ENCODE measurements around the gene ANK2. TPM values are rescaled to one million over a fixed set of nuclear protein-coding genes. Genes with fewer than 3 reads are reported as not detected.

ANK2 gene
- total RNA-seq, 5 donors from 2014 or later (not counting 1 experiment from before 2014, with no cell fraction given) = 0.25 to 0.62 (median 0.31) TPM; not detected in 1

DNA sequence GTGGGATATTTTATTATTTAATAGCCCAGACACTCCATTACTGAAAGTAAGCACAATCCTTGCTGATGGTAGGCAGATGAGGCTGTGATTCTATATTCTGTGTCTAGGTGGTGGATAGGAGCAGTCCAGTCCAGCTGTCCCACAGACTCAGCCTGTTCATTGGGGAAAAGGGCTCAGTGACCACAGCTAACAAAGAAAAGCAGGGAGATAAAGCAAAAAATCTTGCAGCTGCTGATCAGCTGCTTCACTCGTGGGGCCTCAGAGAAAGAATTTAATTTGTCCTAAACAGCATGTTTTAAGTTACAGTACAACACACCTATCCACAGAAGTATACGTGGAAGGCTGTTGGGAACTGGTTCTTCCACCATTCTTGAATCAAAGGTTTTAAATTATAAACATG is 40.7 kb upstream of the ANK2 start:
- H3K27me3 ChIP-seq (replicated peaks in 1 of 2; ENCODE audit: control insufficient read depth in 2 of 2, extremely low read depth in 1 of 2, insufficient read depth in 2 of 2, low read length in 1 of 2) = no peaks in the 10 kb centered on the region
- no peaks in the 10 kb centered on the region for H3K4me1 ChIP-seq (ENCODE audit: control insufficient read depth in 1 of 2, extremely low read depth in 1 of 2, insufficient read depth in 2 of 2, low read length in 2 of 2)
- H3K36me3 Mint-ChIP-seq = no peaks in the 10 kb centered on the region
- H3K9me3 ChIP-seq = no peaks in the 10 kb centered on the region
- H3K27ac Mint-ChIP-seq = no peak overlapping the region
- no peak for ATAC-seq (replicated peaks in 1 of 4)
- no peak overlapping the region for H3K27ac ChIP-seq (ENCODE audit: low read length)
- no peak overlapping the region for H3K4me3 Mint-ChIP-seq
- POLR2A ChIA-PET = no interaction called here
- no peaks in the 10 kb centered on the region for H3K4me1 Mint-ChIP-seq
- CTCF ChIA-PET = no interaction called here
- H3K36me3 ChIP-seq (ENCODE audit: control insufficient read depth in 2 of 2, extremely low read depth in 1 of 2, insufficient read depth in 1 of 2, low read length in 1 of 2) = no peaks in the 10 kb centered on the region
- DNase-seq = no peak
- H3K27me3 Mint-ChIP-seq = no peaks in the 10 kb centered on the region
- H3K4me3 ChIP-seq (ENCODE audit: control insufficient read depth in 1 of 2, extremely low read depth in 1 of 2, low read length in 1 of 2) = no peak overlapping the region
- WGBS (ENCODE audit: insufficient coverage) = no CpG with 5 or more reads among the region's 2 CpGs
- H3K9me3 Mint-ChIP-seq = no peaks in the 10 kb centered on the region

DNA sequence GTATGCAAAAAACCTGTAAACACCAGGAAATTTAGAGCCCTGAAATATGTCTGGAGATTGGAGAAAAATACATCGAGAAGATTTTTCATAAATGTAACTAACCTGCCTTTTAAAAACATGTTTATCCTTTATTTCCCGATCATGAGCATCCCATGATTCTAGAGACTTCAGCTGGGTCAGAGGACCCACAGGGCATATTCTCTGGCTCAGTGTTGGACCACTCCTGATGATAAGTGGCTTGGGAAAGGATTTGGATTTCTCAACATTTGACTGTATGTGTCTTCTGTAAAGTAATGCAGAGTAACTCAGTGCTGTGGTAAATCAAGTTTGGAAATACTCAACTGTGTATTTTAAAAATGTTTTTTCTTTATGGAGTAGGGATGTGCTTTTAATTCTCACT is 40.0 kb upstream of the ANK2 start:
- H3K4me1 ChIP-seq (ENCODE audit: control insufficient read depth in 1 of 2, extremely low read depth in 1 of 2, insufficient read depth in 2 of 2, low read length in 2 of 2) = no peaks in the 10 kb centered on the region
- H3K27me3 ChIP-seq (replicated peaks in 1 of 2; ENCODE audit: control insufficient read depth in 2 of 2, extremely low read depth in 1 of 2, insufficient read depth in 2 of 2, low read length in 1 of 2) = no peaks in the 10 kb centered on the region
- Mint-ChIP-seq H3K4me3 (no peak overlapping the region), H3K4me1 (no peaks in the 10 kb centered on the region), H3K27ac (no peak overlapping the region), H3K9me3 (no peaks in the 10 kb centered on the region), H3K27me3 (no peaks in the 10 kb centered on the region), H3K36me3 (no peaks in the 10 kb centered on the region)
- ChIA-PET POLR2A (no interaction called here), CTCF (no interaction called here)
- no peaks in the 10 kb centered on the region for H3K36me3 ChIP-seq (ENCODE audit: control insufficient read depth in 2 of 2, extremely low read depth in 1 of 2, insufficient read depth in 1 of 2, low read length in 1 of 2)
- ATAC-seq (replicated peaks in 1 of 4) = no peak
- no peak for DNase-seq
- WGBS (ENCODE audit: insufficient coverage) = no CpG with 5 or more reads among the region's 2 CpGs
- no peaks in the 10 kb centered on the region for H3K9me3 ChIP-seq
- no peak overlapping the region for H3K4me3 ChIP-seq (ENCODE audit: control insufficient read depth in 1 of 2, extremely low read depth in 1 of 2, low read length in 1 of 2)
- H3K27ac ChIP-seq (ENCODE audit: low read length) = no peak overlapping the region

DNA sequence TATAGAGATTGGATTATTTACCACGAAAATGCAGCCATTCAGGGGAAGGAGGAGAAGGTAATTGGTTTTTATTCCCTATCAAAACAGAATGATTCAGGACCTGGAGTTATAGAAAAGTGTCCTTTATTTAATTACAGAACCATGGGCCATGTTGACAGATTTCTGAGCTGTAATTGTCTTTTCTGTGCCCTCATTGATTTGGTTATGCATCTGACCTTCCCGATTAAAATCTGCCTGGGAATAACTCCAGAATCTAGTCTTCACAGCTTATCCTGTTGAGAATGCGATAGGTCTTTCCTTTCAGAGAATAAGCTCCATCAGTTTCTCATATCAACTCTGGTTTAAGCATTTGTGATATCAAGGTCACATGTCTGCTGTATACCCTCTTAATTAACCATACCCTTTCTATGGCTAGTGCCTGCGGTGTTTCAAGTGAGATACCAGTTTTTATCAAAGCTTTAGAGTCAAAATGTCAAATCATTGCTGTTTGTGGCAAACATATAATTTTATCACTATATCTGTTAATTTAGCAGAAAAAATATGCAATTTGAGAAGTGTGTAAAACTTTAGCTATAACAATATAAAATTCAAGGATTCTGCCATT is 37.2 kb upstream of the ANK2 start:
- ATAC-seq (replicated peaks in 1 of 4) (no peak), DNase-seq (no peak)
- no peak overlapping the region for H3K4me3 ChIP-seq (ENCODE audit: control insufficient read depth in 1 of 2, extremely low read depth in 1 of 2, low read length in 1 of 2)
- H3K9me3 ChIP-seq = no peaks in the 10 kb centered on the region
- CTCF ChIA-PET = interaction anchor here in 1 of 2 donors (0.6 kb wide), 1 partner anchor 9 kb away, joined by 3 read pairs; no protein-coding TSS in a partner anchor
- H3K36me3 ChIP-seq (ENCODE audit: control insufficient read depth in 2 of 2, extremely low read depth in 1 of 2, insufficient read depth in 1 of 2, low read length in 1 of 2) = no peaks in the 10 kb centered on the region
- WGBS (ENCODE audit: insufficient coverage) = 95% methylated on average over 2 of the region's 4 CpGs
- Mint-ChIP-seq H3K27me3 (no peaks in the 10 kb centered on the region), H3K4me1 (no peaks in the 10 kb centered on the region), H3K36me3 (no peaks in the 10 kb centered on the region), H3K9me3 (no peaks in the 10 kb centered on the region), H3K27ac (no peak overlapping the region), H3K4me3 (no peak overlapping the region)
- no peaks in the 10 kb centered on the region for H3K4me1 ChIP-seq (ENCODE audit: control insufficient read depth in 1 of 2, extremely low read depth in 1 of 2, insufficient read depth in 2 of 2, low read length in 2 of 2)
- POLR2A ChIA-PET = no interaction called here
- H3K27me3 ChIP-seq (replicated peaks in 1 of 2; ENCODE audit: control insufficient read depth in 2 of 2, extremely low read depth in 1 of 2, insufficient read depth in 2 of 2, low read length in 1 of 2) = no peaks in the 10 kb centered on the region
- no peak overlapping the region for H3K27ac ChIP-seq (ENCODE audit: low read length)

DNA sequence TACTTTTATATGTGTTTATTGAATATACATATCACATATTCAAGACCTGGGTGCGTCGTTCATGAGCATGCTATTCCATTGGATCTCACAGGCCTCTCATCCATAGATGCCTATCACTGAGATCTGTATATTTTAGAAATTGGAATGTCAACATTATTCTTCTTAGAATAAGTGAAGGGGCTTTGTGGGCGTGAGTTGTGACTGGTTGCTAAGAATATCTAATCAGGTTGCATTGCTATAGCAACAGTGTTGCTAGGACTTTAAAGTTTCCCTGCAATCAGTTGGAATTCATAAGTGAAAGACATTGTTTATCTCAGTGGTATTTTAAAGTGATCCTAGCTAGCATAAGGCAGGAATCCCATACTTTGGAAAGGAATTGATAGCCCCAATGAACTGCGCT is 36.7 kb upstream of the ANK2 start:
- H3K9me3 ChIP-seq = no peaks in the 10 kb centered on the region
- H3K27me3 ChIP-seq (replicated peaks in 1 of 2; ENCODE audit: control insufficient read depth in 2 of 2, extremely low read depth in 1 of 2, insufficient read depth in 2 of 2, low read length in 1 of 2) = no peaks in the 10 kb centered on the region
- ChIA-PET CTCF (no interaction called here), POLR2A (no interaction called here)
- H3K27me3 Mint-ChIP-seq = no peaks in the 10 kb centered on the region
- no peak overlapping the region for H3K27ac ChIP-seq (ENCODE audit: low read length)
- DNase-seq (no peak), ATAC-seq (replicated peaks in 1 of 4) (no peak)
- no peak overlapping the region for H3K27ac Mint-ChIP-seq
- H3K4me3 ChIP-seq (ENCODE audit: control insufficient read depth in 1 of 2, extremely low read depth in 1 of 2, low read length in 1 of 2) = no peak overlapping the region
- no peaks in the 10 kb centered on the region for H3K36me3 ChIP-seq (ENCODE audit: control insufficient read depth in 2 of 2, extremely low read depth in 1 of 2, insufficient read depth in 1 of 2, low read length in 1 of 2)
- no peaks in the 10 kb centered on the region for H3K4me1 ChIP-seq (ENCODE audit: control insufficient read depth in 1 of 2, extremely low read depth in 1 of 2, insufficient read depth in 2 of 2, low read length in 2 of 2)
- no peaks in the 10 kb centered on the region for H3K4me1 Mint-ChIP-seq
- 75% methylated on average over 2 of the region's 4 CpGs for WGBS (ENCODE audit: insufficient coverage)
- H3K36me3 Mint-ChIP-seq = no peaks in the 10 kb centered on the region
- H3K4me3 Mint-ChIP-seq = no peak overlapping the region
- H3K9me3 Mint-ChIP-seq = no peaks in the 10 kb centered on the region

DNA sequence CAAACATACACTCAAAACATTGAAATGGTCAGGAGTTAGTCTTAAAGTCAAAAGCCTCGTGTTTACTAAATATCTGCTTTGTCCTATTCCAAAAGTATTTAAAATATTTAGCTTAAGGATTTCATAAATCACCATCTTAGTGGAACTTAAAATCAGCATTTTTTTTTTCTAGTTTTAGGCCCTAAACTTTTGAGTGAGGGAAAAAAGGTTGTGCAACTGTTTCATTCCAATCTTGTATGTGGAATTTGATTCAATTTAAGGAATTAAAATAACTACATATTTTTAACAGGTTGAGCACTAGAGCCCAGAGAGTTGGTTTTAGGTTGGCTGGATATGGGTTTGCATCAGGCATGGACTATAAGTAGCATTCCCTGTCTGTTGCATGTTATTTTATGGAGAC is 35.7 kb upstream of the ANK2 start:
- no peaks in the 10 kb centered on the region for H3K27me3 Mint-ChIP-seq
- H3K4me3 Mint-ChIP-seq = no peak overlapping the region
- CTCF ChIA-PET = no interaction called here
- ATAC-seq (replicated peaks in 1 of 4) (no peak), DNase-seq (no peak)
- no peaks in the 10 kb centered on the region for H3K4me1 Mint-ChIP-seq
- Histone ChIP-seq H3K27ac (ENCODE audit: low read length) (no peak overlapping the region), H3K4me1 (ENCODE audit: control insufficient read depth in 1 of 2, extremely low read depth in 1 of 2, insufficient read depth in 2 of 2, low read length in 2 of 2) (no peaks in the 10 kb centered on the region), H3K36me3 (ENCODE audit: control insufficient read depth in 2 of 2, extremely low read depth in 1 of 2, insufficient read depth in 1 of 2, low read length in 1 of 2) (no peaks in the 10 kb centered on the region), H3K4me3 (ENCODE audit: control insufficient read depth in 1 of 2, extremely low read depth in 1 of 2, low read length in 1 of 2) (no peak overlapping the region), H3K9me3 (no peaks in the 10 kb centered on the region), H3K27me3 (replicated peaks in 1 of 2; ENCODE audit: control insufficient read depth in 2 of 2, extremely low read depth in 1 of 2, insufficient read depth in 2 of 2, low read length in 1 of 2) (no peaks in the 10 kb centered on the region)
- POLR2A ChIA-PET = no interaction called here
- no peak overlapping the region for H3K27ac Mint-ChIP-seq
- no peaks in the 10 kb centered on the region for H3K9me3 Mint-ChIP-seq
- WGBS (ENCODE audit: insufficient coverage) = no CpG with 5 or more reads among the region's 1 CpG
- no peaks in the 10 kb centered on the region for H3K36me3 Mint-ChIP-seq

DNA sequence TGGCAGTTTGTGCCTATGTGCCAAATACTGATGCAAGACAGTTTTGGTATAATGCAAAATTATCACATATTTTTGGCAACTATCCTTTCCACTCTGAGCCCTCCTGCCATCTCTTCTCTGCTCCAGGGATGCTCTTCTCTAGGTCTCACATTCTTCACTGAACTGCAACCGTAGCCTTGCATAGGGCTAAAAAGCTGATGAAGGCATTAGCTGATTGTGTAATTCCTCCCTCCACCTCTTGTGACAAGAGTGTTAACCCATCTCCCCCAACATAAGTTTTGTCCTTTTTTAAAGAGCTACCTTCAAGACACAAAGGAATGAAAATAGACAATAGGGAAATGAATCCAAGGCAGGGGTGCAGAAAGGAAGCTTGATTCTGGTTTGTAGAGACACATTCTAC is 33.1 kb upstream of the ANK2 start:
- H3K9me3 Mint-ChIP-seq = no peaks in the 10 kb centered on the region
- CTCF ChIA-PET = interaction anchor here in 1 of 2 donors (0.7 kb wide), 1 partner anchor 254 kb away, joined by 3 read pairs; no protein-coding TSS in a partner anchor
- no peak overlapping the region for H3K4me3 Mint-ChIP-seq
- no CpG with 5 or more reads among the region's 1 CpG for WGBS (ENCODE audit: insufficient coverage)
- POLR2A ChIA-PET = no interaction called here
- DNase-seq (no peak), ATAC-seq (replicated peaks in 1 of 4) (no peak)
- no peaks in the 10 kb centered on the region for H3K4me1 Mint-ChIP-seq
- H3K4me1 ChIP-seq (ENCODE audit: control insufficient read depth in 1 of 2, extremely low read depth in 1 of 2, insufficient read depth in 2 of 2, low read length in 2 of 2) = no peaks in the 10 kb centered on the region
- no peaks in the 10 kb centered on the region for H3K36me3 ChIP-seq (ENCODE audit: control insufficient read depth in 2 of 2, extremely low read depth in 1 of 2, insufficient read depth in 1 of 2, low read length in 1 of 2)
- H3K27me3 Mint-ChIP-seq = no peaks in the 10 kb centered on the region
- no peaks in the 10 kb centered on the region for H3K27me3 ChIP-seq (replicated peaks in 1 of 2; ENCODE audit: control insufficient read depth in 2 of 2, extremely low read depth in 1 of 2, insufficient read depth in 2 of 2, low read length in 1 of 2)
- no peaks in the 10 kb centered on the region for H3K36me3 Mint-ChIP-seq
- no peaks in the 10 kb centered on the region for H3K9me3 ChIP-seq
- no peak overlapping the region for H3K27ac ChIP-seq (ENCODE audit: low read length)
- no peak overlapping the region for H3K4me3 ChIP-seq (ENCODE audit: control insufficient read depth in 1 of 2, extremely low read depth in 1 of 2, low read length in 1 of 2)
- no peak overlapping the region for H3K27ac Mint-ChIP-seq

DNA sequence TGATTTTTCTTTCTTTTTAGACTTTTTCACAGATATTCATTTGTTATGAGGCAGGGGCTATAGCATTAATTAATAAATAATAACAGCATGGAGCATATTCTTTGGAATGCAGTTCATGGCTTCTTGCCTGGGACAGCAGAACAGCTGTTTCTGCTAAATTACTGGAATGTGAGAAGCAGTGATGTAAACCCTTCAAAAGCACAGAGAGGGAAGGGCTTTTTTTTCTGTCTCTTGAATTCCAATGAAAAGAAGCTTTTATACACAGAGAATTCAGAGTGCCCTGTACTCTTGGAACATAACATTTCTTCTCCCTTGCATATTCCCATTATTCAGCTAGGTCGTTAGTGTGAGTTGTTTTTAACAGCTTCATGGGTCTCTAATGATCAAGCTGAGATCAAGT is 28.5 kb upstream of the ANK2 start:
- no peak overlapping the region for H3K27ac ChIP-seq (ENCODE audit: low read length)
- POLR2A ChIA-PET = no interaction called here
- CTCF ChIA-PET = interaction anchor here in 1 of 2 donors (0.5 kb wide), 1 partner anchor 9 kb away, joined by 3 read pairs; no protein-coding TSS in a partner anchor

More for the DNA sequence above, 28.5 kb upstream of the ANK2 start:
- no peak for DNase-seq
- Histone ChIP-seq H3K4me1 (ENCODE audit: control insufficient read depth in 1 of 2, extremely low read depth in 1 of 2, insufficient read depth in 2 of 2, low read length in 2 of 2) (no peaks in the 10 kb centered on the region), H3K36me3 (ENCODE audit: control insufficient read depth in 2 of 2, extremely low read depth in 1 of 2, insufficient read depth in 1 of 2, low read length in 1 of 2) (no peaks in the 10 kb centered on the region), H3K27me3 (replicated peaks in 1 of 2; ENCODE audit: control insufficient read depth in 2 of 2, extremely low read depth in 1 of 2, insufficient read depth in 2 of 2, low read length in 1 of 2) (no peaks in the 10 kb centered on the region), H3K4me3 (ENCODE audit: control insufficient read depth in 1 of 2, extremely low read depth in 1 of 2, low read length in 1 of 2) (no peak overlapping the region), H3K9me3 (no peaks in the 10 kb centered on the region)
- Mint-ChIP-seq H3K4me3 (no peak overlapping the region), H3K4me1 (no peaks in the 10 kb centered on the region), H3K36me3 (no peaks in the 10 kb centered on the region), H3K27ac (no peak overlapping the region), H3K9me3 (no peaks in the 10 kb centered on the region), H3K27me3 (peaks cover 0 to 3% of the 10 kb centered on the region in 2 donors)
- WGBS (ENCODE audit: insufficient coverage) = no CpG with 5 or more reads among the region's 1 CpG
- ATAC-seq (replicated peaks in 1 of 4) = no peak
